ENCODE results near the gene TMBIM1. TPM values are rescaled to one million over a fixed set of nuclear protein-coding genes. Genes with fewer than 3 reads are reported as not detected.
A peak's percentile ranks its signal among the peaks of the same experiment; 100 is the strongest.

The TMBIM1 gene
- total and polyA plus RNA-seq, 2 experiments from 2014 or later: 18.8 to 25.9 TPM

DNA sequence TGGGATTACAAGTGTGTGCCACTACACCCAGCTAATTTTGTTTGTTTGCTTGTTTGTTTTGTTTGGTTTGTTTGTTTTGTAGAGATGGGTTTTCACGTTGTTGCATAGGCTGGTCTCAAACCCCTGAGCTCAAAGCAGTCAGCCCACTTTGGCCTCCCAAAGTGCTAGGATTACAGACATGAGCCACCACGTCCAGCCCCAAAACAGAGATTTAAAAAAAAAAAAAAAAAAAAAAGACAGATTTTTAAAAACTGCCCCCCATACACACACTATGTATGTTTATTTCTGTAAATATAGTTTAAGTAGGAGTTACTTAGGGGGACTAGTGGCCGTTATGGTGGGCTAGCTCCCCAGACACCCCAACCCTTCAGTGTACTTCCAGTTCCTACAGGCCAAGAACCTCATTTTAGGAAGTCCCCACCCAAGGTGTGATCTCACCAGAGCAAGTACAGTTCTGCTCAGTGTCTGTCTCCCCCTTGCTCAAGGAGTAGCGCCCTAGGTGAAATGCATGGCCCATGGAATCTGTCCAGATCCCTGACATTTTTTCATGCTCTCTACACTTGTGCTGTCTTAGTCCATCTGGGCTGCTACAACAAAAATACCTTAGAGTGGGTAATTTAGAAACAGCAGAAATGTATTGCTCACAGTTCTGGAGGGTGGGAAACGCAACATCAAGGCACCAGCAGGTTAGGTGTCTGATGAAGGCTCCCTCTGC is 1.6 kb upstream of the TMBIM1 start:
- H3K27me3 ChIP-seq: no peaks in the 10 kb centered on the region
- no peaks in the 10 kb centered on the region for H3K9me3 ChIP-seq (ENCODE audit: low read depth)
- peaks cover 20% of the 10 kb centered on the region for H3K4me1 ChIP-seq (ENCODE audit: low read depth)
- TF ChIP-seq CTCF (IDR thresholded peaks at IDR 0.05; ENCODE audit: low read depth, low read length): no peak
- no peaks in the 10 kb centered on the region for H3K36me3 ChIP-seq
- H3K27ac ChIP-seq: no peak overlapping the region
- H3K4me3 ChIP-seq: no peak overlapping the region
- no peak for DNase-seq (ENCODE audit: low read depth in 1 of 2, low spot score in 1 of 2)

DNA sequence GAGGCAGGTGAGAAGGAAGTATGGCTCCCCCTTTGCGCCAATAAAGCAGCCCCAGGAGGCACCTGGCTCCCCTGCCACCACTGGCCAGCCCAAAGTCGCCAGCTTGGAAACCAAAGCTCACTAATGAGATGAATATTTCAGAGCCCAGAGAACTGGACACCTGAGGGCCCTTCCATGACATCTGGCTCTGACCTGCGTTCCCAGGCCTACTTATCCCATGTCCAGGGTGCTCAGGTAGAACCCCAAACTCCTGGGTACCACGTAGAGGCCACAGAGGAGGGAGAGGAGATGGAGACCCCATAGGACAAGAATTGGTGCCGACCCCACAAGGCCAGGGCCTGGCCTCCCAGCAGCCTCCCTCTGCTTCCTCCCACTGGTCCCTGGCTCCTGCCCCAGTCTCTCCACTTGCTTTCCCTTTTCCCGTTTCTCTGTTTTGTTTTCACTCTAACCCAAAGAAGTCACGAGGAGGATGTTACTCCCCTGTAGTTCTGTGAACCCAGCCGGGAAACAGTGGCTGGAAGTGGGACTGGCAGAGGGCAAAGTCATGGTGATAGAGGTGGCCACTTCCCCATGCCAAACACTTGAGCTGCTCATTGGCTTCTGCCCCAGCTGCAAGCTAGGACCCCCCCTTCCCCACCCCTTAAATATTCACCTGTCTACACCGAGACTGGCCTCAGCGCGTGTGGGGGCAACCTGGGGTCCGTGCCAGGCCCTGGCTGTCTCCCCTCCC is 820 bp downstream of the TMBIM1 start:
- peak in 1 of 2 donors; percentile 41 for DNase-seq (ENCODE audit: low read depth in 1 of 2, low spot score in 1 of 2)
- no peak for TF ChIP-seq CTCF (IDR thresholded peaks at IDR 0.05; ENCODE audit: low read depth, low read length)
- Histone ChIP-seq H3K9me3 (ENCODE audit: low read depth) (no peaks in the 10 kb centered on the region), H3K4me3 (peak overlapping the region; percentile 35), H3K4me1 (ENCODE audit: low read depth) (peaks cover 33% of the 10 kb centered on the region), H3K27ac (no peak overlapping the region), H3K27me3 (no peaks in the 10 kb centered on the region), H3K36me3 (no peaks in the 10 kb centered on the region)

DNA sequence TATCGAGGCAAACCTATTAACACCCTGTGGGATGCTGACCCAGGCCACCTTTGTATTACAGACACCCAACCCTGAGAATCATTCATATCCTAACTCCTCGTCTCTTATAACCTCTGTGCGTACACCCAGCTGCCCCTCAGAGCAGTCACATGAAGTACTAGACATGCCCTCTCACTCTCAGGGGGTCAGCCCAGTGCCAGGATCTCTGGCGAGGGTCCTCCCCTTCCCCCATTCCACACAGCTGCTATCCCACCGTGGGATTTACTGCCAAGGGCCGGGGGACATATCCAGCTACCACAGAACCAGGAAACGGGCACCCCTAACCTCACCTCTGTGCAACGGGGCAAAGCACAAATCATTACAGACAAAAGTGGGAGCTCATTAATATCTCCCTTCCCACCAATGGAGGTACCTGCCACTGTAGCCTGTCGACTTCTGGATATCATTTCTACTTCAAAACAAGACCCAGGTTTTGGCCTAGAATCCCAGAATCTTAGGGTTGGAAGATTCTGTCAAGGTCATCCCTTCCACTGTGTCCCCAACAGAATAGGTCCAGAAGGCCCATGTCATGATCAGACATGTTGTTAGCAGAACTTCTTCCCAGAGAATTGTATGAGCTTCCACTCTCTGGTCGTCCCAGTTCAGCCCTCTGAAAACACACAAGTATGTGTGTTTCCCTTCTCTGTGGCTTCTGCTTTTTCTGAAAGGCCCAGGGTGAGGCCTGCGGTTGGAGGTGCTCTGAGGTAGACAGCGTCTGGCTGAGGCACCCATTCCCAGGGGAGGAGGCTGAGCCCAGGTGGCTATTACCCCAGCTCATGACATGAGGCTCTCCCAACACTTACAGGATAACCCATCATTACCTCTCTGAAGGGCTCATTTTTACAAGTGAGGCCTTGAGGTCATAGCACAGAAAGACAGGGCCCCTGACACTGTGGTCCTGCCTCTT is 1.7 kb downstream of the TMBIM1 start:
- no peaks in the 10 kb centered on the region for H3K9me3 ChIP-seq (ENCODE audit: low read depth)
- H3K36me3 ChIP-seq: no peaks in the 10 kb centered on the region
- TF ChIP-seq CTCF (IDR thresholded peaks at IDR 0.05; ENCODE audit: low read depth, low read length): no peak
- H3K4me3 ChIP-seq: no peak overlapping the region
- no peak for DNase-seq (ENCODE audit: low read depth in 1 of 2, low spot score in 1 of 2)
- no peaks in the 10 kb centered on the region for H3K27me3 ChIP-seq
- no peak overlapping the region for H3K27ac ChIP-seq
- peaks cover 33% of the 10 kb centered on the region for H3K4me1 ChIP-seq (ENCODE audit: low read depth)

GRCh38 chr2:218289639-218290315 is 2.5 kb downstream of the TMBIM1 start:
- Histone ChIP-seq H3K4me3 (no peak overlapping the region), H3K36me3 (no peaks in the 10 kb centered on the region), H3K27me3 (no peaks in the 10 kb centered on the region), H3K27ac (no peak overlapping the region), H3K9me3 (ENCODE audit: low read depth) (no peaks in the 10 kb centered on the region), H3K4me1 (ENCODE audit: low read depth) (peaks cover 26% of the 10 kb centered on the region)
- TF ChIP-seq CTCF (IDR thresholded peaks at IDR 0.05; ENCODE audit: low read depth, low read length): no peak
- peak in 1 of 2 donors; percentile 57 for DNase-seq (ENCODE audit: low read depth in 1 of 2, low spot score in 1 of 2)
